NCI-H524 (cell line): ENCODE measurements around the gene PIP4K2B.
A peak's percentile ranks its signal among the peaks of the same experiment; 100 is the strongest.
"Not testable (repeated sequence)": the region's sequence is repeated elsewhere in the genome, so short reads cannot be mapped to it uniquely, and the experiment has no call there.

ENCODE experiments used
- DNase-seq, 2 experiments: peaks; one replicate each; lab custom pipeline; 2025; lab: John Stamatoyannopoulos, UW

PIP4K2B gene

DNA sequence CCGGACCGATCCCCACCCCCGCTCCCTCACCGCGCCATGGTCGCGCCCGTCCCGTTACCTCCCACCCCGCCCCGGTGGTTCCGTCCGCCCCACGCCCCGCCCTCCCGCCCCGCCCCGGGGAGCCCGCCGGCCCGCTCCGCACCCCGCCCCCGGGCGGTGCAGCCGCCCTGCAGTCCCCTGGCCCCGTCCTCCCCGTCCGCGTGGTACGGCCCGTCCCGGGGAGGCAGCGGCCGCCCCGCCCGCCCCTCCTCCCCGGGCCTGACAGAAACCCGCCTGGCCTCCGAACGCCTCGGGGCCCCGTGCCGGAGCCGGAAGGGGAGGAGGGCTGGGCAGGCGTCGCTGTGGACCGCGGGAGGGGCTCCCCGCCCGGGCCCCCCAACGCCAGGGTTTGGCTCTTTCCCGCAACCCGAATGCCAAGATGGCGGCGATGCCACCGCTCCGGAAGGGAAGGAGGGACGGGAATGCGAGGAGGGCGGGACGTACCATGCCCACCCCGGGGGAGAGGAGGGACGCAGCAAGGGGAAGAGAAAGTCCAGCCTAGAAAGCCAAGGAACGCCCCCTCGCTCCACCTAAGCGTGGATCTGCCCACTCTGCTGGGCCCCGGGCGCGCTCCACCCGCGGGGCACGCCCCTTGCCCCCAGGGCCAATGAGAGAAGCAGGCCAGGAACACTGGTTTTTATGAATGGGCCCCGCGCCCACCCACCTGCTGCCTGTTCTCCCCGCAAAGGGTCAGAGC is at the start of gene PIP4K2B:
Gene PIP4K2B, minus strand, starts transcription at position 56 of the 736 bp plus-strand sequence. CDS start 132 bp downstream, outside the sequence.
- peak; percentile 99 for DNase-seq

DNA sequence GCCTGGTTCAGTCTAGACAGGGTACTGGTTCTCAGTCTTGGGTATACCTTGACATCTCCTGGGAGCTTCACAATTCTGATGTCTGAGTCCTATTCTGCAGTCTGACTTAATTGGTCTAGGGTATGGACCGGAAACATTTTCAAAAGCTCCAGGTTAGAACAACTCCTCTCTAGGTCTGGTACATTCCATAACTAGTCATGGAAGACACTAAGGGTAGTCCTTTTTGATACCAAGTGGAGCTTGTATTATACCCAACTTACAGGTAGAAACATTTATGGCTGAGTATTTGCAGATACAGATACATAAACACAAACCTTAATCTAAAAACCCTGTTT is 49.2 kb upstream of the PIP4K2B start:
- no peak for DNase-seq

DNA sequence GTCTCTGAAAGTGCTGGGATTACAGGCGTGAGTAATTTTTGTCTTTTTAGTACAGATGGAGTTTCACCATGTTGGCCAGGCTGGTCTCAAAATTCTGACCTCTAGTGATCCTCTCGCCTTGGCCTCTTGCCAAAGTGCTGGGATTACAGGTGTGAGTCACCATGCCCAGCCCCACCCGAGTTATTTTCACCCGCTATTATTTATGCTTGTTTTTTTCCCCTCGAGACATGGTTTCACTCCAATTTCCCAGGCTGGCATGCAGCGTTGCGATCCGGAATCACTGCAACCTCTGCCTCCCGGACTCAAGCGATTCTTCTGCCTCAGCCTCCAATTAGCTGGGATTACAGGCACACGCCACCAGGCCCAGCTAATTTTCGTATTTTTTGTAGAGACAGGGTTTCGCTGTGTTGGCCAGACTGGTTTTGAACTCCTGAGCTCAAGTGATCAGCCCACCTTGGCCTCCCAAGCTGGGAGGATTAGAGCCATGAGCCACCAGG is 45.0 kb upstream of the PIP4K2B start:
- peak in 1 of 2 experiments; percentile 25 for DNase-seq

DNA sequence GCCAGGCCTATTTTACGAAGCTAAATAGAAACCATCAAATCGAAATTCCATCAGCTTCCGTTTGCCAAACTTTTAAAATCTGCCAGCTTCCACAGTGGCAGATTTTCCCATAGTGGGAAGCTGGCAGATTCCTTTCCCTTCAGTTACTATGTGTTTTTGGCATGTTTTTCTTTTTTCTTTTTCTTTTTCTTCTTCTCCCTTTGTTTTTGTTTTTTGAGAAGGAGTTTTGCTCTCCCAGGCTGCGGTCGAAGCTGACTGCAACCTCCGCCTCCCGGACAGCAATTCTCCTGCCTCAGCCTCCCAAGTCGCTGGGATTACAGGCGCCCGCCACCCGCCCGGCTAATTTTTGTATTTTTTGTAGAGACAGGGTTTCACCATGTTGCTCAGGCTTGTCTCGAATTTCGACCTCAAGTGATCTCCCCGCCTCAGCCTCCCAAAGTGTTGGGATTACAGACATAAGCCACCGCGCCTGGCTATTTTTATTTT is 26.4 kb upstream of the PIP4K2B start:
- DNase-seq: no peak

DNA sequence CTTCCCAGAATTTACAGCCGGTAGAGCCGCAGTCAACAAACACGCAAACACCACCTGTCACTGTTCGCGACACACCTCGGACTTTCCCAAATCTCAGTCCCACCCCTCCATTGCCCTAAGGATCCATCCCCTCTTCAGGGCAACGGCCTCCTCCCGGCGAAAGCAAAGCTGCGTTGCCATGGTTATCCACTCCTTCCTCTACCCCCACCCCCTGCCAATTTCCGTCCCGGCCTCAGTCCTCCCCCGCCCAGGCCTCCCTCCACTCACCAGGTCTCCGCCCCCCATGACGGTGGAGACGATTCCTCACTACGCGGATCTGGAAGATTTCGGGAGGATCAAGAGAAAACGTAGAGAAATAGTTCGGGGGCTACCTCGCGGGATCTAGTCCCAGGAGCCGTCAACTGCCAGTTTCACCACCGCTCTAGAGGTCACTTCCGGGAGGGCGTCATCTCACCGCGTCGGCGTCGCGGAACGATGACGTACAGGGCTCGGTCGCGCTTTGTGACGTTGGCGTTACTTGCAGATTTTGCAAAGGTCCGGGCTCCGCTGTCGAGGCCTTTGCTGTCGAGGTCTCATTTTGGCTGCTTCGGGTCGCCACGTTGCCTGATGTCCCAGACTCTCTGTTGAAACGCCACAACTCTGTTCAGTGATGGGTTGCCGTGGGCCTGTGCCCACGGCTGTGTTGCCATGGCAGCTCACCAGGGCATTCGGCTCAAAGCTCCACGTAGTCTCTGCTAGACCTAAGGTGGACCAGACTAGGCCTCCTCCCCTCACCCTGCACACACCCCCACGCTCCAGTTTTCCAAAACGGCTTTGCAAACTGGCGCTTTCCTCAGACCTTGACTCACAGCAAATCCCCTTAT is 25.8 kb upstream of the PIP4K2B start, which contains the start of gene CWC25:
Gene CWC25, minus strand, starts transcription at position 423 of the 863 bp plus-strand sequence. Its CDS starts 138 bp downstream, at position 285.
- DNase-seq: peak; percentile 90 to 95

DNA sequence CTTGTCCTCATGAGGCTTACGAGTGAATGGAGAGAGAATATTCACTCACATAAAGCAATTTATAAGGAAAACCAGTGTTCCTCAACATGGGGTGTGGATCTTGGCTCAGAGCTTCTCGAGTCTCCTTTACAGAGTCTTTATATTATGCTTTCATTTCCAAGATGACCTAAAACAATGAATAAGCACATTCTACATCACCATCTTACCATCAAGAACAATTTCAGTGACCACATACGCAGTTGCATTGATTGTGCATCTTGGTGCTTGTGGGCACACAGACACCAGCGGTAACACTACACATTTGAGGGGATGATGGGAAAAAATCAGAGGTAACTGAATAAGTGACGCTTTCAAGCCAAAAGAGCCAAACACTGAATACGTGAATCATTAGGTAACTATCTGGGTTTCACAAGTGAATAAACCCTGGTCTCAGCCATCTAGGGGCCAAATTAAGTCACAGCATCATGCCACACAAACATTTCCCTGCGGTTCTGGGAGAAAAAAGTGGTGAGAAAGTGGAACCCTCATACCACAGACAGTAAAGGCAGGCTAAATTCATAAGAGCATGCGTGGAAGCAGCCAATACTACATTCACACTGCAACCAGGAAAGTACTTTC is 16.3 kb upstream of the PIP4K2B start:
- DNase-seq: no peak

DNA sequence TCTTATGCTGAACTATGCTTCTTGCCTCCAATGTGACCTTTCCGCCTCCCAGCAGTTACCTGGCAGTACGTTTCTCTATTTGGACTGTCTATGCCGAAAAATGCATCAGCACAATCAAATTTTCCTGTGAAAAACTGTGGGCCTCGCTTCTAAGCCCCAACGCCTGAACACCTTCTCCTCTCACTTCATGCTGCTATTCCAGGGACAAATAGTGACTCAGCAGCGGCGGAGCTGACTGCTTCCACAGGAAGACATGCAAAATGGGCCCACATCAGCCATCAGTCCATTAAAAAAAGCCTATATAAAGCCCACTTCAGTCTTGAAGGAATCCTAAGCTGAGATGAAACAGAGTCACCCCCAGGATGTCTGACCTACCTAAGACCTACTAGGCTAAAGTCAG is 10.5 kb upstream of the PIP4K2B start:
- DNase-seq: no peak

DNA sequence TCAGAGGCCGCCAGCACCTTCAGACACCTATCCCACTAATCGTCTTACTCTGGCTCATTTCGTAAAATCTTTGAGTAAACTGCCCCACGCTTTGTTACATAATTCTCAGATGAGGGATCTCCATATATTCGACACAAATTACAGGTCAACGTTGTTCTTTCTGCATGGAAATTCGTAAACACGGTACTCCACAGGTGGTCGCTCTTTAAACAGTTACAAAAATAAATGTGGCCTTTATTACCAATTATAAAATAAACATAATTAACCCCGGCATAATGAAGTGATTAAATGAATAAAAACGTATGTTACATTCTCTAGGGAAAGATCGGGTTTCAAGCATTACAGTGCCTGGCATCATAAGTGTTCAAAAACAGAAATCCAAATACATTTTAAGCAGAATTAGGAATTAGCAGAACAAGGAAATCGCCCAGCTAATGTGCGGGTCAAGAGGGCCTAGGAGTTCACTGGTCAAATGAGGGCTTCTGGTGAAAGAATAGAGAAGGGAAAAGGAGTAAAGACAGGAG is 943 bp upstream of the PIP4K2B start:
- DNase-seq: no peak

DNA sequence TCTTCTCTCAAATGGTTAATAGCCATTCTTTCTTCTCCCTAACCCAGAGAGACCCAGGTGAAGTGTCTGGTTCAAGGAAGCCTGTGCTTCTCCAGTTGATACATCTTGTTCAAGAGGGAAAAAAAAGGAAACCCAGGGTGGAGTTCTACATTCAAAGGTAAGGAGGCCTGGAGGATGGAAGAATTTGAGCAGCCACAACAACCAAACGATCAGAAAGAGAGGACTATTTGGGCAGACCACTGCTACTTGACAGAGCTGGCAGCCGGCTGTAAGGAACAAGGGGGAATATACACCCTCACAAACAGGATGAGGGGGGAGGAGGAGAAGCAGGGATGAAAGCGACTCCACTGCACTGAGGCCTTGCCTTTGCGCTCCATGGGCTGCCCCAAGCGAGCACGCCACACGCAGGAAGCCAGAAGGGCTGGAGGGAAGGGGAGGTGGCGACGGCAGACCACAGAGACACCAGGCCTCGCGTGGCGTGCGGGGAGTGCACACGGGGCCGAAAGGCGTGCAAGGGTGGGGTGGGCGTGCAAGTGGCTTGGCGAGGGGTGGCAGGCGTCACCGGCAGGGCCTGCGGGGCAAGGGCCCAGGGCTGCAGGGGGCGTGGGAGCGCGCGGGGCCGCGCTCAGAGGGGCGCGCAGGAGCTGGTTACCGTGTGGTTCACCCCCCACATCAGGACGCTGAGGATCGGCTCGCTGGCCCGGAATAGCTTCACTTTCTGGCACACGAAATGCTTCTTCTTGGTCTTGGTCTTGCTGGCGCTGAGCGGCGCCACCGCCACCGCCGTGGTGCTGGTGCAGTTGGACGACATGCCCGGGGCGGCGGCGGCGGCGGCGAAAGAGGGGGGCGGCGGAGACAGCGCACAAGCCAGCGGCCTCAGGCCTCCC is 499 bp downstream of the PIP4K2B start:
- peak; percentile 27 to 70 for DNase-seq

DNA sequence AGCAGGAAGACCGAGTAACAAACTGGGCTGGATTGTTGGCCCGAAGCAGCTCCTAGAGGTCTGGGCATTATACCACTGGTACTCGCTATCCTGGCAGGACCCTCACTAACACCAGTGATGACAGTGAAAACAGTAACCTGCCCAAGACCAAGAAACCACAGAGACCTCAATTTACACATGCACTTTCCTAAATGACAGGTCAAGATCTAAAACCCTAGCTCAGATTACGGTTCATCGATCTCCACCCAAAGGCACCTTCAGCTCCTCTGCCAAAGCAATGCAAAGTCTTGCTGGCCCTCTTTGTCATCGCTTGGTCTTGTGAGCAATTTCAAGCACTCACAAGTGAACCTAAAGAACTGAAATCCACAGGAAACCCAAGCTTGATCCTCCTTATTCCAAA is 1.5 kb downstream of the PIP4K2B start:
- no peak for DNase-seq

DNA sequence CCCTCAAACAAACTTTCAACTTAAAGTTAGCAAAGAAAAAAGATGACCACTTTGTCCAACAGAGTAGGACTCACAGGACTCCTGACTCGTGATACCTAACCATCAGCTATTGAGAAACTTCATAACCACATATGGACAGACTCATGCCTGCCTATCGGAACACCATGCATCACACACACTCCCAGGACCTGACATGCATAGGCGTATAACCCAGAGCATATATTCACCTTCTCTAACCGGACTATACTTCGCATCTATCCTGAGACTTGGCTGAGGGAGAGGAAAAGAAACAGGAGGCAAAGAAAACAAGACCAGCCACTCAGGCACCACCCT is 2.2 kb downstream of the PIP4K2B start:
- DNase-seq: no peak

DNA sequence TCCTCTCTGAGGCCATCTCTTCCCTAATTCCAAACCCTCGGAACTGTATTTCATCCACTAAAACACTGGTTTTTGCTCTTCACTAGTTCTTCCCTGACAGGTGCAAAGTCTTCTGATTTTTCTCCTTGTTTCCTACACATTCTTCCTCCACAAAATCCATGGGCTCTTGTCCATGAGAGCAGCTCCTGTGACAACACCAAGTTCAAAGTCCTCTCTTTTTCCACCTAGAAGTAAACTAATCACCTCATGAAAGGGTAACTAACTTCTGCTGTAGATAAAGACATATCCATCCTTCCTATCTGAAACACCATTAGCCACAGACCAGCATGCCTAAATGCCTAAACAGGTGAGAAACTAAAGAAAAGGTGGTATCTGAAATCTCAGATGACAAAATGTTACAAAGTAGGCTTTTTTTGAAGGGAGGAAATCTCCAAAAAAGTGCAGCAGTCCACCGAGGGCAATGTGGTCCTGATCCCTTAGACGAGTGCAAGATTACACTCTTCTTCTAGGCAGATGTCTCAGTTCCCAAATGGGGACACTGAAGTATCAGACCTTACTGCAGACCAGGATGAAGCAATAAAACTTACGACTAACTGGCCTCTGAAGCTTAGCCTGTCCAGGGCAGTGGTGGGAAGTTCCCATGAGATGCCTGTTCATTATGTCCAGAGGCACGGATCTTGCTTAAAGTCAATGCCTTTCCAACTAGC is 2.8 kb downstream of the PIP4K2B start:
- DNase-seq: no peak

DNA sequence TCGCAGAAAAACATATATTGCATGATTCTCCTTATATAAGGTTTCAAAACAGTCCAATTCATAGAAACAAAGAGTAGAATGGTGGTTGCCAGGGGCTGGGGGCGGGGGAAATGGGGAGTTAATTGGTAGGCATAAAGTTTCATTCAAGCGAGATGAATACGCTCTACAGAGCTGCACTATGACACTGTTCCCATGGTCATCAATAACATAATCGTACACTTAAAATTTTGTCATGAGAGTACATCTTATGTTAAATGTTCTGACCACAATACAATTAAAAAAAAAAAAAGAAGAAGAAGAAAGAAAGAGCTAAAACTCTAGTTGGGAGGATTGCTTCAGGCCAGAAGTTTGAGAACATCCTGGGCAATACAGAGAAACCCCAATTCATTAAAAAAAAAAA is 5.1 kb downstream of the PIP4K2B start:
- no peak for DNase-seq

DNA sequence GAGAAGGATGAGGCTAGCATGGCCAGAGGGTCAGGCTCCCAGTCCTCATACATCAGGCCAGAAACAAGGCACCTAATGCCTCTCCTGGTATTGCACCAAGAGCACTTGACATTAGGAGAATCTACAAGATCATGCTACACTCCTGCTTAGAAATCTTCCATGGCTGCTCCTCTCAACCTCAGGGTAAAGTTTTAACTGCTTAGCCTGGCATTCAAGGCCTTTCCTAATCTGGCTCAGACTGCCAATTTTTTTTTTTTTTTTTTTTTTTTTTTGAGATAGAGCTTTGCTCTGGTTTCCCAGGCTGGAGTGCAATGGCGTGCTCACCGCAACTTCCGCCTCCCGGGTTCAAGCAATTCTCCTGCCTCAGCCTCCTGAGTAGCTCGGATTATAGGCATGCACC is 8.2 kb downstream of the PIP4K2B start:
- no peak for DNase-seq

DNA sequence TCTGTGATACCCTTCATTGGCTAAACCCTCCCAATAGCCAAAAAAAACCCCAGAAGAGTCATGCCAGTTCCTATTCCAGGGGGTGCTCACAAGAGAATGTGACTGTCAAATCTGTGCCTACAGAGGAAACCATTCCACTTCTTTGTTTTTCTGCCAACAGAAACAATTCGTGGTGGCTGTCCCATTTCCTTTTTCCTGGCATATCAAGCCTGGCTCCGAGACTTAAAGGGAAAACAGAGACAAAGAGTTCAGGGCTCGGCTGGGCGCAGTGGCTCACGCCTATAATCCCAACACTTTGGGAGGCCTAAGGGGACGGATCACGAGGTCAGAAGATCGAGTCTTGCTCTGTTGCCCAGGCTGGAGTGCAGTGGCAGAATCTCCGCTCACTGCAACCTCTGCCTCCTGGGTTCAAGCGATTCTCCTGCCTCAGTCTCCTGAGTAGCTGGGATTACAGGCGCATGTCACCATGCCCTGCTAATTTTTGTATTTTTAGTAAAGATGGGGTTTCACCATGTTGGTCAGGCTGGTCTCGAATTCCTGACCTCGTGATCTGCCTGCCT is 9.1 kb downstream of the PIP4K2B start:
- DNase-seq: not testable (repeated sequence)

DNA sequence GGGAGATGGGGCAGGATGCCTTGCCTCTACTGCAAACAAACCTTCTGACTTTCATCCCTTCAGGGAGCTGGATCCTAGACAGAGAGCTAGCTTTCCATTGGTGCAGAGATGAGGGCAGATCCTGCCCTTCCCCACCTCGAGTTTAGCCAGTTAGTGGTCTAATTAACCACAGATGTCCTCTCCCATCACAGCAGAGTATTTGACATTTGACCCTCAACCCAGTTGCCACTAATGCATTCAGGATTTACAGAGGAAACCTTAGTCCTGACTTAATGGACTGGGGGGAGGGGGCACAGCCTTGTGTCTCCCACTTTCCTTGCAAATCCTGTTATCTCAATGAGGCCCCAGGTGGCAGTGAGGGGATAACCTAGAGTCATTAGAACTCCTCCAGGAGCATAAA is 10.2 kb downstream of the PIP4K2B start:
- peak; percentile 98 for DNase-seq

DNA sequence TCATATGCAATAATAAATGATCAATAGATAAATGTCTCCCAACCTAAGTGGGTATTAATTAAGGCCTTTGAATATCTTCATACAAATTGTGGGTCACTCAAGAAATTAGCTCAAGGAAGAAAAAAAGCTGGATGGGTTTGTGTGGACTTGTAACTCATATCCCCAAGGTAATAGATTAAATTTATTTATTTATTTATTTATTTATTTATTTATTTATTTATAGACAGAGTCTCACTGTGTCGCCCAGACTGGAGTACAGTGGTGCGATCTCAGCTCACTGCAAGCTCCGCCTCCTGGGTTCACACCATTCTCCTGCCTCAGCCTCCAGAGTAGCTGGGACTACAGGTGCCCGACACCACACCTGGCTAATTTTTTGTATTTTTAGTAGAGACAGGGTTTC is 11.4 kb downstream of the PIP4K2B start:
- DNase-seq: not testable (repeated sequence)

DNA sequence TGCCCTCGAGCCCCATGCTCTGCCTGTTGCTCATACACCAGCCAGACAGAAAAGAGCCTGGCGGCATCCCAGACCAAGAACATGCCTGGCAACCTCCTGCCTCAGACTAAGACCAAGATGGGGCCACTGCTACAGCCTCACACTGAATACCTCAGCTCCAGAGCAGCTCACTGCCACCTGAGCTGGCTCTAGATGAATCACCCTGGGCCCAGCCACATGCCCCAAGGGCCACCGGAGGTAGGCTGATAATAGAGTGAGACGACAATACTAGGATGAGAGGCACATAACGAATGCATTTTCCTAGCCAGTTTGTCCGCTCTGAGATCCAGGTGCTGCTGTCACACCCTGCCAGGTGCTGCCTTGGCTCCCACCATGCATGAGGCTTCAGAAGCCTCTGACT is 13.0 kb downstream of the PIP4K2B start:
- no peak for DNase-seq

DNA sequence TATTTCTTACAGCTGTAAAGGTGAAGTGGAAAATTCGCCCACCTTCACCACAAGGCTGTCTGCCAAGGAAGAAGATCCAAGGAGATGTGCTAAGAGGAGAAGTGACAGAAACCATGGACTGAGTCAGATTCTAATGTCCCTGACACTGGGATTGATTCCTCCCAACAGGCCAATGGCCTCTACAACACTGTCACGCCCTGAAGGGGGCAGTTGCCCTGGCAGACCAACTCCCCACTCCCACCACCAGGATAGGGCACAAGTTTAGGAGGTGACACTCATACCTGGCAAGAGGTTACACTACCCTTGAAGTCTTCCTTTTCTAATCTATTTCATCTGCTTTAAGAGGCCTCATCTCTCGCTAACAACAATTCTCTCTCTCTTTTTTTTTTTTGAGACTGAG is 16.1 kb downstream of the PIP4K2B start:
- DNase-seq: no peak
